ENCODE results near the gene TGFA.

TGFA gene

DNA sequence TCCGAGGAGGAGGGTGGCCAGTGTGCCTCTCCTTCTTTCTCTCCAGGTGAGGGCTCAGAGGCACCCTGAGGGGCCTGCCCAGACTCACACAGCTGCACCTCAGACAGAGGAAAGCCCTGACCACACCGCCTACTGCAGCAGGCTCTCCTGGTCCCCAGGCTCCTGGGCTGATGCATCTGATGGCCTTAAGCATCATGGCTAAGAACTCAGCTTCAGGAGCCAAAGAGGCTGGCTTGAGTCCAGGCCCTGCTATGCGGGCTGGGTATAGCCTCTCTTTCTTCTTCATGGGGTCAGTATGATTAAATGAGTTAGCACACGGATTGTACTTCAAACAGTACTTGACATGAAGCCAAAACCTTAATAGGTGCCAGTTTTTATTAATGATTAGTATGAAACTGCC is 89.6 kb downstream of the TGFA start:
- DNase-seq (ENCODE audit: extremely low spot score) = no peak
- ChIA-PET CTCF (no interaction called here), POLR2A (no interaction called here)
- TF ChIP-seq, protein P1, sequence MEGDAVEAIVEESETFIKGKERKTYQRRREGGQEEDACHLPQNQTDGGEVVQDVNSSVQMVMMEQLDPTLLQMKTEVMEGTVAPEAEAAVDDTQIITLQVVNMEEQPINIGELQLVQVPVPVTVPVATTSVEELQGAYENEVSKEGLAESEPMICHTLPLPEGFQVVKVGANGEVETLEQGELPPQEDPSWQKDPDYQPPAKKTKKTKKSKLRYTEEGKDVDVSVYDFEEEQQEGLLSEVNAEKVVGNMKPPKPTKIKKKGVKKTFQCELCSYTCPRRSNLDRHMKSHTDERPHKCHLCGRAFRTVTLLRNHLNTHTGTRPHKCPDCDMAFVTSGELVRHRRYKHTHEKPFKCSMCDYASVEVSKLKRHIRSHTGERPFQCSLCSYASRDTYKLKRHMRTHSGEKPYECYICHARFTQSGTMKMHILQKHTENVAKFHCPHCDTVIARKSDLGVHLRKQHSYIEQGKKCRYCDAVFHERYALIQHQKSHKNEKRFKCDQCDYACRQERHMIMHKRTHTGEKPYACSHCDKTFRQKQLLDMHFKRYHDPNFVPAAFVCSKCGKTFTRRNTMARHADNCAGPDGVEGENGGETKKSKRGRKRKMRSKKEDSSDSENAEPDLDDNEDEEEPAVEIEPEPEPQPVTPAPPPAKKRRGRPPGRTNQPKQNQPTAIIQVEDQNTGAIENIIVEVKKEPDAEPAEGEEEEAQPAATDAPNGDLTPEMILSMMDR (IDR thresholded peaks at IDR 0.05; ENCODE audit: control extremely low read depth, extremely low read depth, low read depth, missing control alignments) = no peak

DNA sequence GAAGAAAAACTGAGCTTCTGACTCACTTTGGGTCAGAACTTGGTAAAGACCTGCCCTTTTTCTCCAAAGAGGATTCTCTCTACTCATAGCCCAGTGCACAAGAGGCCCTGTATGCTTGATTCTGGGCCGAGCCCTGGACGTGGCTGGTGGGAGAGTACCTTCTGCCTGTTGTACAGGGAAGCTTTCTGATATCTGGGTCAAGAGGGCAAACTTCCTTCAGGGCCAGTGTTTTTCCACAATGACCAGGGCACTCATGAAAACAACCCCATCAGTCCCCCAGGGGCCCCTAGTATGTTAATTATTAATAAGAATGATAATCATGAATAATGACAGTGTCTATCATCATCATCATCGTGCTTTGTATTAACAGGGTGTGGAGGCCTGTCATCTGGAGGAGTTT is 90.0 kb downstream of the TGFA start:
- DNase-seq (ENCODE audit: extremely low spot score) = no peak
- TF ChIP-seq, protein P1 (IDR thresholded peaks at IDR 0.05; ENCODE audit: control extremely low read depth, extremely low read depth, low read depth, missing control alignments) = no peak
- CTCF ChIA-PET = no interaction called here
- POLR2A ChIA-PET = no interaction called here

DNA sequence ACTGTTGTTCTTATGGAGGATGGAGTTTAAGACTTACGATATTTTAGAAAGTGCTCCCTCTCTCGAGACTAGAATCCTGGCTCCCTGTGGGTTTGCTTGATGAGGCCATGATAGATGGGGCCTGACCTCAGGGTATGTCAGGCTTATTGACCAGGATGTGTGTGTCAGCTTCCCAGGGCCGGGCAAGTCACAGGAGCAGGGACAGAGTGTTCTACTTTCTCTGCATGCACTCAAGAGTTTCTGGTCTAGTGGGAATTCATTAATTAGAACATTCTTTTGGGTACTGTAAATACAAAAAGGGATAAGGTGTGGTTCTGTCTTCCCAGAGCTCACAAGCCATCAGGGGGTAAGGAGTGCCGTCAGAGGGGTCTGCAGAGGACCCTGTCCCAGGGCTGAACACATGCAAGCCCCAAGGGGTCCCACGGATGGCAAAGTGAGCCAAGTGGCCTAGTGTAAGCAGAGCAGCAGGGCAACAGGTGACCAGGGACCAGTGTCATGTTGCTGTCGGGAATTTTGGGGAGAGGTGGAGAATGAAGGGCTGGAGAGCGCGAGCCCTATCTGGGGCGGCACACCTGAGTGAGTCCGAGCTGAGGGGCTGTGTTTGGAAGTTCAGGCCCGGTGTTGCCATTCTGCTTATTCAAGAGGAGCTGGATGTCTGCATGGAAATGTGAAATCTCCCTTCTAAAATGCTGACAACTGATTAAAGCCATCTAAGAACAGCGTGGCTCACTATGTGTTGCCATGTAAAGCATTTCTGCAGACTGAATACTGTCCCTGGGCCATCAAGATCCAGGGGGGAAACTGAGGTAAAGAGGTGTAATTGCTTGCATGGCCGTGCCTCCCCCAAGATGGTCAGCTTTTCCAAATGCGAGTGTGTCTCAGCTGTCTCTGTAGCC is 91.4 kb downstream of the TGFA start:
- DNase-seq (ENCODE audit: extremely low spot score) = no peak
- TF ChIP-seq, protein P1 (IDR thresholded peaks at IDR 0.05; ENCODE audit: control extremely low read depth, extremely low read depth, low read depth, missing control alignments) = no peak
- POLR2A ChIA-PET = no interaction called here
- CTCF ChIA-PET = no interaction called here

DNA sequence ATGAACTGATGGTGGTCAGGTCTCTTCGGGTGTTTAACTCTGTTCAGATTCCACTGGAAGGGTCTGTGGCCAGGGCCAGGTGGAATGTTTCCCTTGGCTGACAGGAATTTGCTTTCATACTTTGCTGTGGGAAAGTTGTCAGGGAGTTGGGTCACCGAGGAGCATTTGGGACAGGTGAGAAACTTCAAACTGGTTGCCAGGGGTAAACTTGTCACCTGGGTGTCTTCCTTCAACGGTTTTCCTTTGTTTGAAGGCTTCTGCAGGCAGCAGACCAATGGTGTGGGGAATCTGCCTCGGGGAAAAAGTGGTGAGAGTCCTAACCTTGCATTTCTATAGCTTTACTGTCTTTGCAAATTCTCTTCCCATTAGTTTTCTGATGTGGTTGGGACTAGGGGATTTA is 92.2 kb downstream of the TGFA start:
- POLR2A ChIA-PET = no interaction called here
- CTCF ChIA-PET = no interaction called here
- TF ChIP-seq, protein P1 (IDR thresholded peaks at IDR 0.05; ENCODE audit: control extremely low read depth, extremely low read depth, low read depth, missing control alignments) = no peak
- no peak for DNase-seq (ENCODE audit: extremely low spot score)

DNA sequence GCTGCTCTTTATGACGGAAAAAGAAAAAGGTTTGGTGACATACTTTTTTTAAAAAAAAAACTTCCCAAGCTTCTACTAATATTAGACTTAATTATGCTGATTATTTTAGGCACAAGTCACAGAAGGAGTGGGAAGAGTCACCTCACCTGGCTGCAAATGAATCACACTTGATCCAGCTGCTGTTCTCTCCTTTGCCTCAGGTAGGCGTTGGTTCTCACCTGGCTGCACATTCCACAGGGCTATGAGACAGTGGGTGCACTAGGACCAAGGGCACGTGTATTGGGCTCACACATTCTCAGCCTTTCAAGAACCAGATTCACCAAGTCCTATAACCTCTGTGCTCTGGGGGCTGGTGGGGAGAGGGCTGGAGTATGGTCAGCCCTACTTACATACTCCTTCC is 93.3 kb downstream of the TGFA start:
- ChIA-PET CTCF (interaction anchor here (1.9 kb wide), 1 partner anchor 20 kb away, joined by 6 read pairs; no protein-coding TSS in a partner anchor), POLR2A (no interaction called here)
- TF ChIP-seq, protein P1 (IDR thresholded peaks at IDR 0.05; ENCODE audit: control extremely low read depth, extremely low read depth, low read depth, missing control alignments) = no peak
- no peak for DNase-seq (ENCODE audit: extremely low spot score)

DNA sequence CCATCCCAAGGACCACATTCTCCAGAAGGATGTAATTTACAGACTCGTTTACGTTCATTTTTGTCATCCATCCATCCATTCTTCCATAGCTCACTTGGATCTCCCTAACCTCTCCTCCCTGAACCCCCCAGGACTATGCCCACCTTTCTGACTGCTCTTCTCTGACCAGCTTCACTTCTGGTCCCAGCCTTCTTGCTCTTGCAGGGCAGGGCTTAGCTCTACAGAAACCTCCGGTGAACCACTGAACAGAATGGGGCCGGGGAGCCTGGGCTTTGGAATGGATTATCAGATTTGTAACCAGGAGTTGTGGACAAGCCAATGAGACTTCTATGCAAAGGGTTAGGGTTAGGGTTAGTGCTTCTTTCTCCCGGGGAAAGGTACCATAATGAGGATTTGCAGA is 95.0 kb downstream of the TGFA start:
- ChIA-PET POLR2A (no interaction called here), CTCF (no interaction called here)
- TF ChIP-seq, protein P1 (IDR thresholded peaks at IDR 0.05; ENCODE audit: control extremely low read depth, extremely low read depth, low read depth, missing control alignments) = no peak
- no peak for DNase-seq (ENCODE audit: extremely low spot score)
